Measurements from ENCODE around the gene ATP6V1D.
"Not testable (repeated sequence)": the region's sequence is repeated elsewhere in the genome, so short reads cannot be mapped to it uniquely, and the experiment has no call there.

ATP6V1D gene

GRCh38 chr14:67370830-67371229, 11.2 kb upstream of the ATP6V1D start:
- no peak for DNase-seq (ENCODE audit: low read depth)

GRCh38 chr14:67365476-67365875, 5.9 kb upstream of the ATP6V1D start:
- DNase-seq (ENCODE audit: low read depth), result no peak

GRCh38 chr14:67360470-67361206, 1.0 kb upstream of the ATP6V1D start:
- DNase-seq (ENCODE audit: low read depth), result peak; percentile 15

GRCh38 chr14:67358924-67359774, 455 bp downstream of the ATP6V1D start:
- DNase-seq (ENCODE audit: low read depth), result peak; percentile 61

GRCh38 chr14:67357969-67358354, 1.6 kb downstream of the ATP6V1D start:
- DNase-seq (ENCODE audit: low read depth), result no peak

GRCh38 chr14:67357186-67357968, 2.2 kb downstream of the ATP6V1D start:
- no peak for DNase-seq (ENCODE audit: low read depth)

GRCh38 chr14:67352055-67352454, 7.5 kb downstream of the ATP6V1D start:
- DNase-seq (ENCODE audit: low read depth), result no peak

GRCh38 chr14:67345583-67345982, 14.0 kb downstream of the ATP6V1D start:
- no peak for DNase-seq (ENCODE audit: low read depth)

- DNase-seq (ENCODE audit: low read depth), result no peak
Observed at GRCh38 chr14:67343601-67344230, 15.9 kb downstream of the ATP6V1D start.

- DNase-seq (ENCODE audit: low read depth), result not testable (repeated sequence)
Observed at GRCh38 chr14:67341231-67341630, 18.4 kb downstream of the ATP6V1D start.

- DNase-seq (ENCODE audit: low read depth), result no peak
Observed at GRCh38 chr14:67335781-67336180, 23.8 kb downstream of the ATP6V1D start.

- no peak for DNase-seq (ENCODE audit: low read depth)
Observed at GRCh38 chr14:67332468-67332867, 27.1 kb downstream of the ATP6V1D start.

- no peak for DNase-seq (ENCODE audit: low read depth)
Observed at GRCh38 chr14:67331368-67332125, 28.1 kb downstream of the ATP6V1D start.

GRCh38 chr14:67329666-67330065, 29.9 kb downstream of the ATP6V1D start:
- not testable (repeated sequence) for DNase-seq (ENCODE audit: low read depth)

- DNase-seq (ENCODE audit: low read depth), result no peak
Observed at GRCh38 chr14:67319142-67319541, 40.5 kb downstream of the ATP6V1D start.

- DNase-seq (ENCODE audit: low read depth), result no peak
Observed at GRCh38 chr14:67317822-67318221, 41.8 kb downstream of the ATP6V1D start.

- no peak for DNase-seq (ENCODE audit: low read depth)
Observed at GRCh38 chr14:67313153-67313552, 46.5 kb downstream of the ATP6V1D start.

GRCh38 chr14:67311868-67312267, 47.7 kb downstream of the ATP6V1D start:
- DNase-seq (ENCODE audit: low read depth), result no peak

Measured in HS-27A (cell line).